MM.1S (cell line): ENCODE data around the gene ALPG.

Experiments used
- DNase-seq: peaks from one replicate; pipeline ENCODE4 v3.0.0-alpha.2; 2015
- H2AFZ ChIP-seq: fragments of 300-600 bp; sonication (generic); 2 replicates; pipeline ENCODE4 v1.6.0; 2016; ENCODE audit warnings: antibody characterized with exemption, low read length
- H3F3A ChIP-seq: fragments of 300-600 bp; sonication (generic); 2 replicates; pipeline ENCODE4 v1.6.1; 2016; ENCODE audit warnings: mild to moderate bottlenecking, antibody characterized with exemption, low read length, moderate library complexity, mixed read lengths; ENCODE audit not compliant: insufficient read depth
- H3K27ac ChIP-seq: fragments of 300-600 bp; sonication (generic); 2 replicates; pipeline ENCODE4 v1.5.1; 2016; ENCODE audit warnings: mild to moderate bottlenecking, low read length
- H3K27me3 ChIP-seq: fragments of 300-600 bp; sonication (generic); replicated peaks from 2 replicates; pipeline ENCODE4 v1.6.0; 2016; ENCODE audit warnings: low read length; ENCODE audit not compliant: insufficient read depth
- H3K36me3 ChIP-seq: fragments of 300-600 bp; sonication (generic); replicated peaks from 2 replicates; pipeline ENCODE4 v1.6.1; 2016; ENCODE audit warnings: mild to moderate bottlenecking, low read length, mixed read lengths; ENCODE audit not compliant: insufficient read depth
- H3K4me1 ChIP-seq: fragments of 300-600 bp; sonication (generic); 2 replicates; pipeline ENCODE4 v1.6.1; 2016; ENCODE audit warnings: low read length, mixed read lengths
- H3K4me2 ChIP-seq: fragments of 300-600 bp; sonication (generic); 2 replicates; pipeline ENCODE4 v1.6.0; 2016; ENCODE audit warnings: low read depth, low read length
- H3K4me3 ChIP-seq: fragments of 300-600 bp; sonication (generic); 2 replicates; pipeline ENCODE4 v1.5.1; 2016; ENCODE audit warnings: low read length, mixed read lengths
- H3K79me2 ChIP-seq: fragments of 300-600 bp; sonication (generic); 2 replicates; pipeline ENCODE4 v1.6.1; 2016; ENCODE audit warnings: mixed run types, low read length, mixed read lengths
- H3K9ac ChIP-seq: fragments of 300-600 bp; sonication (generic); 2 replicates; pipeline ENCODE4 v1.6.1; 2016; ENCODE audit warnings: low read length, mixed read lengths
- H3K9me2 ChIP-seq: fragments of 300-600 bp; sonication (generic); replicated peaks from 2 replicates; pipeline ENCODE4 v1.6.1; 2016; ENCODE audit warnings: mild to moderate bottlenecking, low read length, mixed read lengths; ENCODE audit not compliant: insufficient read depth
- H3K9me3 ChIP-seq: fragments of 300-600 bp; sonication (generic); replicated peaks from 2 replicates; pipeline ENCODE4 v1.6.1; 2016; ENCODE audit warnings: mild to moderate bottlenecking, low read length, mixed read lengths; ENCODE audit not compliant: insufficient read depth
- H4K20me1 ChIP-seq: fragments of 300-600 bp; sonication (generic); 2 replicates; pipeline ENCODE4 v1.6.1; 2016; ENCODE audit warnings: mild to moderate bottlenecking, low read length, moderate library complexity, mixed read lengths; ENCODE audit not compliant: insufficient read depth
- EZH2 ChIP-seq: fragments of 300-600 bp; sonication (generic); optimal IDR thresholded peaks from 2 replicates; pipeline ENCODE3; 2017; ENCODE audit warnings: low read depth, mild to moderate bottlenecking, antibody characterized with exemption, low read length, mixed read lengths
- EZH2phosphoT487 ChIP-seq: fragments of 300-600 bp; sonication (generic); IDR thresholded peaks from 2 replicates; pipeline ENCODE4 v1.6.1; 2018; ENCODE audit warnings: antibody characterized with exemption, low read length
- TF ChIP-seq, protein P1 (sequence below): fragments of 300-600 bp; sonication (generic); IDR thresholded peaks from 2 replicates; pipeline ENCODE4 v1.5.1; 2016; ENCODE audit warnings: antibody characterized with exemption, low read length, mixed read lengths

Gene ALPG

GRCh38 chr2:232406556-232407310 lies at the start of gene ALPG:
ALPG (plus strand) TSS chr2:232406844; CDS start chr2:232406895, 51 bp downstream.
- Histone ChIP-seq H3K9me2 (no peaks in the 10 kb centered on the region), H3K9ac (no peak within 1 kb of the TSS), H4K20me1 (no peaks in the 10 kb centered on the region), H2AFZ (no peak within 1 kb of the TSS), H3F3A (no peaks in the 10 kb centered on the region), H3K4me3 (no peak within 1 kb of the TSS), H3K27ac (no peak within 1 kb of the TSS), H3K9me3 (no peaks in the 10 kb centered on the region), H3K4me1 (no peaks in the 10 kb centered on the region), H3K36me3 (no peaks in the 10 kb centered on the region), H3K4me2 (no peak within 1 kb of the TSS), H3K27me3 (no peaks in the 10 kb centered on the region), H3K79me2 (no peaks in the 10 kb centered on the region)
- TF ChIP-seq EZH2phosphoT487 (no peak), EZH2 (no peak)
- TF ChIP-seq, protein P1, sequence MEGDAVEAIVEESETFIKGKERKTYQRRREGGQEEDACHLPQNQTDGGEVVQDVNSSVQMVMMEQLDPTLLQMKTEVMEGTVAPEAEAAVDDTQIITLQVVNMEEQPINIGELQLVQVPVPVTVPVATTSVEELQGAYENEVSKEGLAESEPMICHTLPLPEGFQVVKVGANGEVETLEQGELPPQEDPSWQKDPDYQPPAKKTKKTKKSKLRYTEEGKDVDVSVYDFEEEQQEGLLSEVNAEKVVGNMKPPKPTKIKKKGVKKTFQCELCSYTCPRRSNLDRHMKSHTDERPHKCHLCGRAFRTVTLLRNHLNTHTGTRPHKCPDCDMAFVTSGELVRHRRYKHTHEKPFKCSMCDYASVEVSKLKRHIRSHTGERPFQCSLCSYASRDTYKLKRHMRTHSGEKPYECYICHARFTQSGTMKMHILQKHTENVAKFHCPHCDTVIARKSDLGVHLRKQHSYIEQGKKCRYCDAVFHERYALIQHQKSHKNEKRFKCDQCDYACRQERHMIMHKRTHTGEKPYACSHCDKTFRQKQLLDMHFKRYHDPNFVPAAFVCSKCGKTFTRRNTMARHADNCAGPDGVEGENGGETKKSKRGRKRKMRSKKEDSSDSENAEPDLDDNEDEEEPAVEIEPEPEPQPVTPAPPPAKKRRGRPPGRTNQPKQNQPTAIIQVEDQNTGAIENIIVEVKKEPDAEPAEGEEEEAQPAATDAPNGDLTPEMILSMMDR: no peak
- DNase-seq: no peak

DNA sequence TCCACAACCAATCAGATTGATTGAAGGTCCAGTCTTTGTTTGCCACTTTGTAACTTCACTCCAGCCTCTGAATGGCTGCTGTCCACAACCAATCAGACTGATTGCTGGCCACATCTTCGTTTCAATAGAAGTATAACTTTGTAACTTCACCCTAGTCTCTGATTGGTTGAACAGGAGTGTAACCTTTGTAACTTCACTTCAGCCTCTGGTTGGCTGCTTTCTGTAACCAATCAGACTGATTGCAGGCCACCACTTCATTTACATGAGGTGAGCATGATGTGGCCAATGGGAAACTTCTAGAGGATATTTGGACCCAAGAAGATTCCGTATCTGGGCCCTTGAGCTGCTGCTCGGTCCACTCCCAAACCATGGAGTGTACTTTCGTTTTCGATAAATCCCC lies 45.0 kb upstream of the ALPG start:
- no peak overlapping the region for H2AFZ ChIP-seq
- H3K9me3 ChIP-seq: no peaks in the 10 kb centered on the region
- no peaks in the 10 kb centered on the region for H4K20me1 ChIP-seq
- peaks cover 30% of the 10 kb centered on the region for H3K4me1 ChIP-seq
- H3K27me3 ChIP-seq: no peaks in the 10 kb centered on the region
- peak overlapping the region; percentile 80; the same call in 1 of the 2 replicates for H3K27ac ChIP-seq
- no peak for TF ChIP-seq EZH2
- TF ChIP-seq EZH2phosphoT487: no peak
- TF ChIP-seq, protein P1: no peak
- no peak overlapping the region for H3K9ac ChIP-seq
- H3F3A ChIP-seq: peaks cover 22% of the 10 kb centered on the region
- no peaks in the 10 kb centered on the region for H3K79me2 ChIP-seq
- H3K9me2 ChIP-seq: no peaks in the 10 kb centered on the region
- no peaks in the 10 kb centered on the region for H3K36me3 ChIP-seq
- DNase-seq: no peak
- H3K4me2 ChIP-seq: no peak overlapping the region
- H3K4me3 ChIP-seq: no peak overlapping the region

DNA sequence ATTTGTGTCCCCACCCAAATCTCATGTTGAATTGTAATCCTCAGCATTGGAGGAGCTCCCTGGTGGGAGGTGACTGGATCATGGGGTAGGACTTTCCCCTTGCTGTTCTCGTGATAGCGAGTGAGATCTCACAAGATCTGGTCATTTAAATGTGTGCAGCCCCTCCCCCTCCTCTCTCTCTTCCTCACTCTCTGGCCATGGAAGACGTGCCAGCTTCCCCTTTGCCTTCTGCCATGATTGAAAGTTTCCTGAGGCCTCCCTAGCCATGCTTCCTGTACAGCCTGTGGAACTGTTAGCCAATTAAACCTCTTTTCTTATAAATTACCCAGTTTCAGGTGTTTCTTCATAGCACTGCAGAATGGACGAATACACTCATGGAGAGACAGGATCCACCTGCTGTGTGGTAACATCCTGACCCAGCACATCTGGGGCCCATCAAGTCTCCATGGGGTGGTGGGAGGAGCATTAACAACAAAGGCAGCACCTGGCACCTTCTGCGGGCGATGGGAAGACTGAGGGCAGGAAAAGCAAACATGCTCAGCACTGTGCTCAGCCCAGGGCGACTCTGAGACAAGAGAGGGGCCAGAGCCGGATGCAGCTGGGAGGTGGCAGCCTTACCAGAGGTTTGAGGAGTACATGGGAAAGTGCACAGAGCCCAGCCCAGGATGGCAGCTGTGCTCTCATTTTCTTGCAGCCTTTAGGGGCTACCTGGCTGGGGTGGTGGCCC lies 44.3 kb upstream of the ALPG start:
- DNase-seq: peak; percentile 89
- TF ChIP-seq, protein P1: no peak
- TF ChIP-seq EZH2 (no peak), EZH2phosphoT487 (no peak)
- H3K9me3 ChIP-seq: no peaks in the 10 kb centered on the region
- H3K36me3 ChIP-seq: no peaks in the 10 kb centered on the region
- H3K27ac ChIP-seq: peak overlapping the region; percentile 80; the same call in 1 of the 2 replicates
- H3K79me2 ChIP-seq: no peaks in the 10 kb centered on the region
- H3K9me2 ChIP-seq: no peaks in the 10 kb centered on the region
- no peak overlapping the region for H3K4me3 ChIP-seq
- no peak overlapping the region for H3K9ac ChIP-seq
- H3K27me3 ChIP-seq: no peaks in the 10 kb centered on the region
- no peak overlapping the region for H2AFZ ChIP-seq
- H4K20me1 ChIP-seq: no peaks in the 10 kb centered on the region
- peaks cover 22% of the 10 kb centered on the region for H3F3A ChIP-seq
- H3K4me1 ChIP-seq: peaks cover 30% of the 10 kb centered on the region
- H3K4me2 ChIP-seq: peak overlapping the region; percentile 25; the same call in 1 of the 2 replicates
